Fibroblast of lung (primary cell): ENCODE measurements around the gene APBB1. TPM values are rescaled to one million over a fixed set of nuclear protein-coding genes. Genes with fewer than 3 reads are reported as not detected.

Experiments
- DNase-seq, 2 donors: peaks; one replicate each; pipeline versions ENCODE4 v3.0.0 to v3.0.0-alpha.2; 2010; ENCODE audit warnings: low read depth in 2 of 2
- H2AFZ ChIP-seq: 2 replicates; pipeline ENCODE4 v1.5.1; 2012; ENCODE audit warnings: low read length, control low read depth, inconsistent platforms
- H3K27ac ChIP-seq: 2 replicates; pipeline ENCODE4 v1.5.1; 2011; ENCODE audit warnings: low read length, control low read depth; ENCODE audit not compliant: insufficient read depth
- H3K27me3 ChIP-seq: 2 replicates; pipeline ENCODE4 v1.5.1; 2011; ENCODE audit warnings: mild to moderate bottlenecking, low read length; ENCODE audit not compliant: control insufficient read depth, insufficient read depth
- H3K36me3 ChIP-seq: 2 replicates; pipeline ENCODE4 v1.5.1; 2011; ENCODE audit warnings: low read length; ENCODE audit not compliant: control insufficient read depth, insufficient read depth
- H3K4me1 ChIP-seq: 2 replicates; pipeline ENCODE4 v1.5.1; 2011; ENCODE audit warnings: low read length; ENCODE audit not compliant: control insufficient read depth, insufficient read depth; ENCODE audit errors: extremely low read depth
- H3K4me2 ChIP-seq: 2 replicates; pipeline ENCODE4 v1.5.1; 2011; ENCODE audit warnings: low read length, control low read depth; ENCODE audit not compliant: insufficient read depth; ENCODE audit errors: extremely low read depth
- H3K4me3 ChIP-seq, 4 experiments: fragments of 200-600 bp in 1 of 4; sonication (generic) in 1 of 4; replicated peaks in 1 of 4; 2 replicates each; pipeline ENCODE4 v1.5.1; 2011 to 2016; ENCODE audit warnings: low read length in 4 of 4, low read depth in 3 of 4, mild to moderate bottlenecking in 3 of 4, control low read depth in 2 of 4, inconsistent platforms in 1 of 4, mixed read lengths in 1 of 4; ENCODE audit not compliant: insufficient read depth in 1 of 4; ENCODE audit errors: control extremely low read depth in 1 of 4
- H3K79me2 ChIP-seq: 2 replicates; pipeline ENCODE4 v1.5.1; 2012; ENCODE audit warnings: mild to moderate bottlenecking, low read length, inconsistent platforms; ENCODE audit not compliant: control insufficient read depth, insufficient read depth
- H3K9ac ChIP-seq: 2 replicates; pipeline ENCODE4 v1.5.1; 2011; ENCODE audit warnings: mild to moderate bottlenecking, low read length, control low read depth; ENCODE audit not compliant: insufficient read depth
- H3K9me3 ChIP-seq: 2 replicates; pipeline ENCODE4 v1.5.1; 2012; ENCODE audit warnings: low read depth, low read length; ENCODE audit not compliant: control insufficient read depth, insufficient read depth
- H4K20me1 ChIP-seq: 2 replicates; pipeline ENCODE4 v1.5.1; 2011; ENCODE audit warnings: low read length; ENCODE audit not compliant: control insufficient read depth, insufficient read depth; ENCODE audit errors: extremely low read depth
- EZH2 ChIP-seq: IDR thresholded peaks from 2 replicates; pipeline ENCODE4 v1.5.1; 2012; ENCODE audit warnings: low read length, control low read depth, mild to moderate bottlenecking; ENCODE audit errors: missing control alignments
- polyA plus RNA-seq, 2 donors: library from polyadenylated mRNA; depleted of rRNA in 1 of 2; stranded (reverse) in 1 of 2; unstranded in 1 of 2; fragments of >200 nt; gene quantifications; 2 replicates each; pipeline ENCODE4 v1.2.1, GENCODE V29; 2011 to 2012; ENCODE audit warnings: missing spikeins in 1 of 2
- total RNA-seq: library from RNA; depleted of rRNA; stranded (reverse); fragments of >200 nt; gene quantifications from 2 replicates; pipeline ENCODE4 v1.2.1, GENCODE V29; 2014
- TF ChIP-seq, protein P1 (sequence below), 2 donors: IDR thresholded peaks in 1 of 2; conservative IDR thresholded peaks in 1 of 2; 1 replicate in 1 of 2; 2 replicates in 1 of 2; pipeline ENCODE4 v1.5.1; 2011 to 2012; ENCODE audit warnings: low read length in 2 of 2, control low read depth in 1 of 2, inconsistent platforms in 1 of 2, low read depth in 1 of 2, mild to moderate bottlenecking in 1 of 2

APBB1 gene
- total and polyA plus RNA-seq, 2 donors (not counting 1 experiment from before 2014, with no cell fraction given): 33.5 to 73.7 TPM

DNA sequence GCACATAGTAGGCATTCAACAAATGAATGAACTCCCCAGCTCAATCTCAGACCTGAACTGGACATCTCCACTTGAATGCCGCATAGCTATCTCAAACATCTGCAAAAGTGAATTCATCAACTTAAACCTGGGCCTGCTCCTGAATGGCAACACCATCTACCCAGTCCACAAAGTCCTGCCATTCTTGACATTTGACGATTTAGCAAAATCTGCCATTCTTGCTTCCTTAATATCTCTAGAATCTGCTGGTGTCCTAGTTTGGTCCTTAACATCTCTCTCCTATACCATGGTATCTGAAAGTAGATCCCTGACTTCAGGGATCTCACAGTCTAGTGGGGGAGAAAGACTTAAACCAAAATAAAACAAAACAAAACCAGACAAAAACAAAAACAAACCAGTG lies 34.3 kb upstream of the APBB1 start:
- Histone ChIP-seq H3K27me3 (no peaks in the 10 kb centered on the region), H3K36me3 (peaks cover 26% of the 10 kb centered on the region), H3K4me3 (no peak overlapping the region), H3K9me3 (no peaks in the 10 kb centered on the region), H3K9ac (no peak overlapping the region), H3K27ac (no peak overlapping the region), H4K20me1 (no peaks in the 10 kb centered on the region), H3K4me1 (no peaks in the 10 kb centered on the region), H3K4me2 (no peak overlapping the region), H3K79me2 (no peaks in the 10 kb centered on the region), H2AFZ (no peak overlapping the region)
- DNase-seq: no peak
- no peak for TF ChIP-seq EZH2
- TF ChIP-seq, protein P1, sequence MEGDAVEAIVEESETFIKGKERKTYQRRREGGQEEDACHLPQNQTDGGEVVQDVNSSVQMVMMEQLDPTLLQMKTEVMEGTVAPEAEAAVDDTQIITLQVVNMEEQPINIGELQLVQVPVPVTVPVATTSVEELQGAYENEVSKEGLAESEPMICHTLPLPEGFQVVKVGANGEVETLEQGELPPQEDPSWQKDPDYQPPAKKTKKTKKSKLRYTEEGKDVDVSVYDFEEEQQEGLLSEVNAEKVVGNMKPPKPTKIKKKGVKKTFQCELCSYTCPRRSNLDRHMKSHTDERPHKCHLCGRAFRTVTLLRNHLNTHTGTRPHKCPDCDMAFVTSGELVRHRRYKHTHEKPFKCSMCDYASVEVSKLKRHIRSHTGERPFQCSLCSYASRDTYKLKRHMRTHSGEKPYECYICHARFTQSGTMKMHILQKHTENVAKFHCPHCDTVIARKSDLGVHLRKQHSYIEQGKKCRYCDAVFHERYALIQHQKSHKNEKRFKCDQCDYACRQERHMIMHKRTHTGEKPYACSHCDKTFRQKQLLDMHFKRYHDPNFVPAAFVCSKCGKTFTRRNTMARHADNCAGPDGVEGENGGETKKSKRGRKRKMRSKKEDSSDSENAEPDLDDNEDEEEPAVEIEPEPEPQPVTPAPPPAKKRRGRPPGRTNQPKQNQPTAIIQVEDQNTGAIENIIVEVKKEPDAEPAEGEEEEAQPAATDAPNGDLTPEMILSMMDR (conservative IDR thresholded peaks at IDR 0.05 in 1 of 2, IDR thresholded peaks at IDR 0.05 in 1 of 2; ENCODE audit: low read depth in 1 of 2, low read length in 2 of 2): no peak

DNA sequence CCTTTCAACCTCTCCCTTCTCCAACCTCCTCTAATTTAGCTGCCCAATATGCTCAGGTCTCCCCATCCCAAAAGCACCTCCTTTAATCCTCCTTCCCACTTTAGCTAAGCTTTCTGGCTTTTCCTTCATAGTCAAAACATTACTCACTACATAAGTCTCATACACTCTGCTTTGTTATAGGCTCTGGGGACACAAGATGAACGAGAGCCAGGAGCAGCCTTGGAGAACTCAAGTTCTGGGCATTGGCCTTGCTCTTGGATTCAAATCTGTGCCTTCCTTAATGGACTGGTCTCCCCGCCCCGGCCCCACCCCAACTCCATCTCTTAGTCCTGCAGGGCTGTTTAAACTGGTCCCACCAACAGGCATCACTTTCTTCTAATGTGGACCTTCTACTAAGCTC lies 33.3 kb upstream of the APBB1 start:
- Histone ChIP-seq H3K79me2 (no peaks in the 10 kb centered on the region), H3K27ac (no peak overlapping the region), H3K9ac (no peak overlapping the region), H4K20me1 (no peaks in the 10 kb centered on the region), H3K27me3 (no peaks in the 10 kb centered on the region), H3K4me1 (no peaks in the 10 kb centered on the region), H3K9me3 (no peaks in the 10 kb centered on the region), H2AFZ (no peak overlapping the region), H3K4me3 (no peak overlapping the region), H3K36me3 (peaks cover 20% of the 10 kb centered on the region), H3K4me2 (no peak overlapping the region)
- TF ChIP-seq, protein P1 (conservative IDR thresholded peaks at IDR 0.05 in 1 of 2, IDR thresholded peaks at IDR 0.05 in 1 of 2; ENCODE audit: low read depth in 1 of 2, low read length in 2 of 2): no peak
- TF ChIP-seq EZH2: no peak
- peak in 1 of 2 donors; percentile 12 for DNase-seq

DNA sequence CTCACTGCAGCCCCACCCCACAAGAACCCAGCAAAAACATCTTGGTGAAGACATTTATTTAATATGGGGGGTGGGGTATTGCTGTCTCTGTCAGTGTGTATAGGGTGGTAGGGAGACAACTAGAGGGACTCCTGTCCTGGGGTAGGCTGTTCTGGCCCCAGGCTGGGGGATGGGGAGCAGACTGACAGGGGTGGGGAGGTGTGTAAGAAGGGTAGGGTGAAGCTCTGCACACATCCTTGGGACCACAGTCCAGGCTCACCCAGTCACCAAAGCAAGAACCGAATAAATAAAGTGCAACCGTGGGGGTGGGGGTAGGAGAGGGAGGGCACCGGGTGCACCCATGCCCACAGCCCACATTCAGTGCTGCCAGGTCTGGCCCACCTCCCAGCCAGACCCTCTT lies 29.7 kb upstream of the APBB1 start:
- Histone ChIP-seq H2AFZ (no peak overlapping the region), H3K79me2 (no peaks in the 10 kb centered on the region), H3K4me2 (no peak overlapping the region), H4K20me1 (no peaks in the 10 kb centered on the region), H3K4me1 (no peaks in the 10 kb centered on the region), H3K27ac (no peak overlapping the region), H3K9me3 (no peaks in the 10 kb centered on the region), H3K9ac (no peak overlapping the region), H3K27me3 (no peaks in the 10 kb centered on the region), H3K36me3 (peaks cover 11% of the 10 kb centered on the region), H3K4me3 (no peak overlapping the region)
- no peak for TF ChIP-seq EZH2
- TF ChIP-seq, protein P1 (conservative IDR thresholded peaks at IDR 0.05 in 1 of 2, IDR thresholded peaks at IDR 0.05 in 1 of 2; ENCODE audit: low read depth in 1 of 2, low read length in 2 of 2): no peak
- no peak for DNase-seq
